ENCODE data around the gene SPRR2D.

DNA sequence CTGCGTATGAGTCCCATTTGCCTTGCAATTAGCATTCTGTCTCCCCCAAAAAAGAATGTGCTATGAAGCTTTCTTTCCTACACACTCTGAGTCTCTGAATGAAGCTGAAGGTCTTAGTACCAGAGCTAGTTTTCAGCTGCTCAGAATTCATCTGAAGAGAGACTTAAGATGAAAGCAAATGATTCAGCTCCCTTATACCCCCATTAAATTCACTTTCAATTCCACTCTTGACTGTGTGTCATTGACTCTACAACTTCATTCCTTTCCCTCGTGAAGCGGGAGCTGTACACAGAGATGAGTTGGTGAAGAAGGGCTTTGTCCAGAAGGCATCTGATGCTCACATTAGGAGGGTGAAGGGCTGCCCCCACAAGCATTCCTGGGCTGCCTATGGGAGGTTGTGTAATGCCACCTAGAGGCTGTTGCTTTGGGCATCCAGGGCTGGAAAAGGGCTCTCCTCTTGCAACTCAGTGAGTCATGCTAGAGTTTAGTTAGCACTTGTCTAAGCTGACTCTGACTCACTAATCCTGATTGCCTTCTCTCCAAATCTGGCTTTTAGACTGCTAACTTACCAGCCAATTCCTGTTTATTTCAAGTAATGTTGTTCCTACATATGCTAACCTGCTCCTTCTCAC is 8.1 kb downstream of the SPRR2D start:
- no peak for TF ChIP-seq POLR2A (IDR thresholded peaks at IDR 0.05; ENCODE audit: low read depth, low read length)
- no peak for TF ChIP-seq POLR2AphosphoS5 (IDR thresholded peaks at IDR 0.05; ENCODE audit: low read depth, low read length)

All from GM12892 (cell line).